GM21526 (cell line): ENCODE results near the gene RASL12.
"Not testable (repeated sequence)": the region's sequence is repeated elsewhere in the genome, so short reads cannot be mapped to it uniquely, and the experiment has no call there.

Experiments used
- ATAC-seq: cut with Tn5 transposase; IDR thresholded peaks from one replicate; pipeline ENCODE4 v1.9.1; 2021; ENCODE audit warnings: moderate library complexity; ENCODE audit not compliant: unreplicated experiment, low FRiP score

The RASL12 gene

GRCh38 chr15:65057549-65057940 is 10.2 kb downstream of the RASL12 start:
- ATAC-seq = no peak

- no peak for ATAC-seq
These were observed 10.8 kb downstream of the RASL12 start for GRCh38 chr15:65056868-65057548.

GRCh38 chr15:65056106-65056505 is 11.7 kb downstream of the RASL12 start:
- ATAC-seq = no peak

- ATAC-seq = no peak
These were observed 12.5 kb downstream of the RASL12 start for GRCh38 chr15:65055201-65055870.

- ATAC-seq = no peak
These were observed 13.2 kb downstream of the RASL12 start for GRCh38 chr15:65054333-65055200.

- no peak for ATAC-seq
These were observed 14.8 kb downstream of the RASL12 start for GRCh38 chr15:65052956-65053355.

- no peak for ATAC-seq
These were observed 16.5 kb downstream of the RASL12 start for GRCh38 chr15:65051266-65051665.

GRCh38 chr15:65050270-65050669 is 17.5 kb downstream of the RASL12 start:
- no peak for ATAC-seq

GRCh38 chr15:65049418-65049840 is 18.4 kb downstream of the RASL12 start:
- ATAC-seq = peak; percentile 78

GRCh38 chr15:65048241-65048640 is 19.6 kb downstream of the RASL12 start:
- no peak for ATAC-seq

- ATAC-seq = no peak
These were observed 22.9 kb downstream of the RASL12 start, which contains the start of gene SLC51B for GRCh38 chr15:65044724-65045481. Gene SLC51B (plus strand): TSS chr15:65045387. CDS start chr15:65050005, 4,618 bp downstream.

- ATAC-seq = not testable (repeated sequence)
These were observed 23.6 kb downstream of the RASL12 start for GRCh38 chr15:65044218-65044617.

- no peak for ATAC-seq
These were observed 24.9 kb downstream of the RASL12 start for GRCh38 chr15:65042776-65043327.

GRCh38 chr15:65041787-65042186 is 26.0 kb downstream of the RASL12 start:
- ATAC-seq = no peak

- no peak for ATAC-seq
These were observed 27.3 kb downstream of the RASL12 start for GRCh38 chr15:65040461-65040860.

GRCh38 chr15:65038836-65039235 is 29.0 kb downstream of the RASL12 start:
- no peak for ATAC-seq

GRCh38 chr15:65038428-65038827 is 29.4 kb downstream of the RASL12 start:
- ATAC-seq = no peak

GRCh38 chr15:65037309-65037708 is 30.5 kb downstream of the RASL12 start:
- ATAC-seq = no peak

- no peak for ATAC-seq
These were observed 33.1 kb downstream of the RASL12 start for GRCh38 chr15:65034719-65035118.

- ATAC-seq = no peak
These were observed 34.0 kb downstream of the RASL12 start for GRCh38 chr15:65033659-65034269.
